Measurements from ENCODE around the gene PPP1R12A.

- TF ChIP-seq EZH2 (IDR thresholded peaks at IDR 0.05) = no peak
- TF ChIP-seq CTCF (IDR thresholded peaks at IDR 0.05) = no peak
These were observed 104.5 kb downstream of the PPP1R12A start for GRCh38 chr12:79830440-79830839.
